Measurements from ENCODE around the gene BACH2. TPM values are rescaled to one million over a fixed set of nuclear protein-coding genes. Genes with fewer than 3 reads are reported as not detected.
A peak's percentile ranks its signal among the peaks of the same experiment; 100 is the strongest.

The BACH2 gene
- total and polyA plus RNA-seq, 12 donors = 0.16 to 4.7 (median 2.4) TPM

GRCh38 chr6:90220273-90220672 is 76.4 kb downstream of the BACH2 start:
- Histone ChIP-seq H3K36me3 (no peaks in the 10 kb centered on the region), H3K27me3 (no peaks in the 10 kb centered on the region), H3K9me3 (peaks cover 0 to 18% (median 0%) of the 10 kb centered on the region in 11 donors), H3K4me1 (peaks cover 6 to 54% (median 34%) of the 10 kb centered on the region in 9 donors), H3K4me3 (no peak overlapping the region), H3K27ac (peak overlapping the region in 4 of 10 donors; percentile 88 to 96 (median 91))
- intact Hi-C loops (cut with DNase I) = loop anchor here in 2 of 10 donors (10.0 kb wide), 2 partner anchors 55 to 75 kb away; partner anchors contain the start of gene BACH2 (in 1 of the 2)
- TF ChIP-seq CTCF (IDR thresholded peaks at IDR 0.05) = no peak
- 76 to 88% methylated on average over 1 of the region's 1 CpG for WGBS, 2 donors
- DNase-seq (no peak), ATAC-seq (no peak)

- Histone ChIP-seq H3K4me1 (peaks cover 6 to 54% (median 34%) of the 10 kb centered on the region in 9 donors), H3K27me3 (no peaks in the 10 kb centered on the region), H3K9me3 (peaks cover 0 to 18% (median 0%) of the 10 kb centered on the region in 11 donors), H3K4me3 (peak overlapping the region in 9 of 10 donors; percentile 4 to 51 (median 37)), H3K36me3 (no peaks in the 10 kb centered on the region), H3K27ac (peak overlapping the region; percentile 66 to 96 (median 88))
- 29 to 36% methylated on average over 14 of the region's 14 CpGs for WGBS, 2 donors
- intact Hi-C loops (cut with DNase I) = loop anchor here in 7 of 10 donors (2.0 to 10.0 kb wide), 11 partner anchors 37 to 245 kb away; partner anchors contain the start of gene BACH2 (in 5 of the 7)
- DNase-seq = peak in 1 of 2 donors; percentile 59
- peak; percentile 46 to 79 (median 70) for ATAC-seq
- no peak for TF ChIP-seq CTCF (IDR thresholded peaks at IDR 0.05)
Measured at GRCh38 chr6:90219209-90219985, 77.2 kb downstream of the BACH2 start.

- WGBS, 2 donors = 0% methylated on average over 1 of the region's 1 CpG
- intact Hi-C loops (cut with DNase I) = loop anchor here in 7 of 10 donors (2.0 to 10.0 kb wide), 11 partner anchors 37 to 244 kb away; partner anchors contain the start of gene BACH2 (in 5 of the 7)
- no peak for DNase-seq
- H3K4me3 ChIP-seq = peak overlapping the region in 7 of 10 donors; percentile 4 to 51 (median 44)
- no peaks in the 10 kb centered on the region for H3K27me3 ChIP-seq
- H3K4me1 ChIP-seq = peaks cover 6 to 54% (median 34%) of the 10 kb centered on the region in 9 donors
- H3K27ac ChIP-seq = peak overlapping the region; percentile 66 to 96 (median 88)
- no peak for ATAC-seq
- H3K36me3 ChIP-seq = no peaks in the 10 kb centered on the region
- no peak for TF ChIP-seq CTCF (IDR thresholded peaks at IDR 0.05)
- peaks cover 0 to 18% (median 0%) of the 10 kb centered on the region in 11 donors for H3K9me3 ChIP-seq
Measured at GRCh38 chr6:90218959-90219208, 77.8 kb downstream of the BACH2 start.

- peak overlapping the region; percentile 66 to 96 (median 88) for H3K27ac ChIP-seq
- no peak for TF ChIP-seq CTCF (IDR thresholded peaks at IDR 0.05)
- H3K4me1 ChIP-seq = peaks cover 6 to 54% (median 34%) of the 10 kb centered on the region in 9 donors
- WGBS, 2 donors = 65% methylated on average over 6 of the region's 6 CpGs
- peak overlapping the region in 7 of 10 donors; percentile 16 to 51 (median 44) for H3K4me3 ChIP-seq
- intact Hi-C loops (cut with DNase I) = loop anchor here in 7 of 10 donors (2.0 to 10.0 kb wide), 11 partner anchors 35 to 243 kb away; partner anchors contain the start of gene BACH2 (in 5 of the 7)
- DNase-seq = no peak
- H3K27me3 ChIP-seq = no peaks in the 10 kb centered on the region
- ATAC-seq = peak in 2 of 8 donors; percentile 16 to 22
- no peaks in the 10 kb centered on the region for H3K36me3 ChIP-seq
- H3K9me3 ChIP-seq = peaks cover 0 to 5% (median 0%) of the 10 kb centered on the region in 11 donors
Measured at GRCh38 chr6:90217506-90218127, 79.0 kb downstream of the BACH2 start.

All from heart right ventricle (tissue), 16 donors.